ENCODE data around the gene NKIRAS2.

NKIRAS2 gene

DNA sequence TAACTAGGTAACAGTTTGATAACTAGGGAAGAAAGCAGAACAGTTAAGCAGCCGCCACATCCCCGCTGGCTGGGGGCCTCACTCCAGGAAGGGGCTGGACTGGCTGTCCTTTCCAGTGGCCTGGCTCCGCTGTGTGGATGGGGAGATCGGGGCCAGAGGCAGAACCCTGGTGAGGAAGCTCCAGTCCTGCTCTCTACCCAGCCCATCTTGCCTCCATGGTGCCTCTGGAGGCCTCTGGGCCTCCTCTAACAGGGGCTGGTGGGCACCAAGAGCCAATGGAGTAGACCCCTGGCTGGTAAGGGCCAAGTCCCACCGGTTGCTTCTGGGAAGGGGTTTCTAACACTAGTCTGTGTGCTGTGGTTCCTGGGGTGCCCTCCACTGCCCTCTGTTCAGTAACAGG is 45.2 kb upstream of the NKIRAS2 start:
- no peak for DNase-seq (ENCODE audit: low read depth)
- TF ChIP-seq, protein P1, sequence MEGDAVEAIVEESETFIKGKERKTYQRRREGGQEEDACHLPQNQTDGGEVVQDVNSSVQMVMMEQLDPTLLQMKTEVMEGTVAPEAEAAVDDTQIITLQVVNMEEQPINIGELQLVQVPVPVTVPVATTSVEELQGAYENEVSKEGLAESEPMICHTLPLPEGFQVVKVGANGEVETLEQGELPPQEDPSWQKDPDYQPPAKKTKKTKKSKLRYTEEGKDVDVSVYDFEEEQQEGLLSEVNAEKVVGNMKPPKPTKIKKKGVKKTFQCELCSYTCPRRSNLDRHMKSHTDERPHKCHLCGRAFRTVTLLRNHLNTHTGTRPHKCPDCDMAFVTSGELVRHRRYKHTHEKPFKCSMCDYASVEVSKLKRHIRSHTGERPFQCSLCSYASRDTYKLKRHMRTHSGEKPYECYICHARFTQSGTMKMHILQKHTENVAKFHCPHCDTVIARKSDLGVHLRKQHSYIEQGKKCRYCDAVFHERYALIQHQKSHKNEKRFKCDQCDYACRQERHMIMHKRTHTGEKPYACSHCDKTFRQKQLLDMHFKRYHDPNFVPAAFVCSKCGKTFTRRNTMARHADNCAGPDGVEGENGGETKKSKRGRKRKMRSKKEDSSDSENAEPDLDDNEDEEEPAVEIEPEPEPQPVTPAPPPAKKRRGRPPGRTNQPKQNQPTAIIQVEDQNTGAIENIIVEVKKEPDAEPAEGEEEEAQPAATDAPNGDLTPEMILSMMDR (IDR thresholded peaks at IDR 0.05; ENCODE audit: control insufficient read depth, insufficient read depth, low read depth, low read length, missing control alignments): no peak
- H3K4me3 ChIP-seq (ENCODE audit: control insufficient read depth, low read depth, low read length): no peak overlapping the region

DNA sequence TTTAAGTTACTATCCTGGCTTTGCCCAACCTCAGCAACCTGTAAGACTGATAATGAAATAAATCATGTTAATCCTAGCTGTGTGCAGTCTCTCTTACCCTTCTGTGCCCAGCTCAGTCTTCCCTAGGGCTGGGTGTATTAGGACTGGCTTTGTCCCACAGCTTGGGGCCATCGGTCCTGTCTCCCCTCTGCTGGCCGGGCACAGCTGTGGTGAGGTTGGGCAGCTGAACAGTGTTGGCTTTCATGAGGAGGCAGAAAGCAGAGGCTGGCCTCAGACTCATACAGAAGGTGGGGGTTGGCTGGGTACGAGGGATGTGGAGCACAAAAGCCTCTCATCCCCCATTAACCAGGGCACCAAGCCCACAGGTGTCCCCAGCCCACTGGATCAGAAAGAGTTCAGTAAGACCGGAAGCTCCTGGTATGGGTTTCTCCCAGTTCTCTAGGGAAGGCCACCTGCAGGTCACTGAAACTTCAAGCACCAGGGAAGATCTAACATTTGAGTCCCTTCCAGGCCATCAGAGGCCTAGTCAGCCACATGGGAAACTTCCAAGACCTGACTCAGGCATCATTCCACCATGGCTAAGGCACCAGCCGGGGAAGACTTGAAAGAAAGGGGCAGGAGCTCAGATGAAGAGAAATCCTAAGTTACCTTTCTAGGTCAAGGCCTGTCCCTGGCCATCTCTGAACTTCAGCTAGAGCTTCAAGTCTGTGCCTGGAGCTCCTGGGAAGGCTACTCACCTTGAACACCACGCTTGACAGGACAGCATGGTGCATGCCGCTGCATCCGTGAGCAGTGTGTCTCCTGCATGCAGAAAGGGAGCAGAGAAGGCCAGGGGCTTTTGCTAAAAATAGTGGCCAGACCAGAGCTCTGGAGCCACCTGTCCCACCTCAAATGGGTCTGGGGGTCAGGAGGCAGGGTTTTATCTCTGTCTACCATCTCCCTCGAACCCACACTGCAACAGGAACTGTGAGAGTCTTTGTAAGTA is 44.5 kb upstream of the NKIRAS2 start:
- TF ChIP-seq, protein P1 (IDR thresholded peaks at IDR 0.05; ENCODE audit: control insufficient read depth, insufficient read depth, low read depth, low read length, missing control alignments): no peak
- no peak overlapping the region for H3K4me3 ChIP-seq (ENCODE audit: control insufficient read depth, low read depth, low read length)
- DNase-seq (ENCODE audit: low read depth): no peak

DNA sequence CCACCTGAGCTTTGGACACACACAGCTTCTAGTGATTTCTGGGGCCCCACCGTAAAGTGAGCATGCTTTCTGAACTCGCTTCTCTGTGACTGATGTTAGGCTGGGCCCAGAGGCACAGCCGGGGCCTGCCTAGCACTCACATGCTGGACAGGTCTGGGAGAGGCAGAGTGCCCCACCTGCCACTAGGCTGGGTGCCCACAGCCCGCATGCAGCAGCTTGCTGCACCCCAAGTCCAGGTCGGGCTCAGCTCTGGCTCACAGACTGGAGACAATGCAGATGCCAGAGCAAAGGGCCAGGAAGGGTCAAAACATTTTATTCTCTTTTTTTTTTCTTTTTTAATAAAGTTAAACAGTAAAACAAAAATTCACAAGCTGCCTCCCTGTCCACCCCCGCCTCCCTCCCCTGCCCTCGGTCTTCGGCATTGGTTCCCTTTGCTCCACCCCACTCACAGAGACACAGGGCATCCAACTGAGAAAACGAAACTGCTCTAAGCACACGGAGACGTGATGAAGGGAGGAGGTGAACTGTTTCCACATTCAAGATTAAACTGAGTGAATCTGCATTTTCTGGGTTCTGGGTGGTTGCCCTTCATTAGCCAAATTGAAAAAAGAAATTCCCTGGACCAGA is 43.6 kb upstream of the NKIRAS2 start:
- TF ChIP-seq, protein P1 (IDR thresholded peaks at IDR 0.05; ENCODE audit: control insufficient read depth, insufficient read depth, low read depth, low read length, missing control alignments): no peak
- no peak for DNase-seq (ENCODE audit: low read depth)
- H3K4me3 ChIP-seq (ENCODE audit: control insufficient read depth, low read depth, low read length): no peak overlapping the region

DNA sequence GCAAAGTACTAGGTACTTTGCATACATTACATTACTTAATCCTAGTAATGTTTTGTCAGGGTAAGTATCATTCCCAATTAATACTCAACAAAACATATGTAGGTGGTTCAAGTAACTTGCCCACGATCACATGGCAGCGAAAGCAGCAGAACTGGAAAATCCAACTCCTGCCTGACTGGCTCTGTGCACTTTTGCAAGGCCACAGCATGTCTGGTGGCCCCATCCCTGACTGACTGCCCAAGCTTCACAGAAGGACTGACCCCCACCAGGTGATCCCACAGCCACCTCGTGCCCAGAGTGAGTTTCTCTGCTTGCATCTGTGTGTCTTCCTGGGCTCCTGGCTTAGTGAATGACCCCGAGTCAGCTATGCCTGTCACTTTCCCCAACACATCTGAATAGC is 41.9 kb upstream of the NKIRAS2 start:
- TF ChIP-seq, protein P1 (IDR thresholded peaks at IDR 0.05; ENCODE audit: control insufficient read depth, insufficient read depth, low read depth, low read length, missing control alignments): no peak
- no peak overlapping the region for H3K4me3 ChIP-seq (ENCODE audit: control insufficient read depth, low read depth, low read length)
- DNase-seq (ENCODE audit: low read depth): no peak

DNA sequence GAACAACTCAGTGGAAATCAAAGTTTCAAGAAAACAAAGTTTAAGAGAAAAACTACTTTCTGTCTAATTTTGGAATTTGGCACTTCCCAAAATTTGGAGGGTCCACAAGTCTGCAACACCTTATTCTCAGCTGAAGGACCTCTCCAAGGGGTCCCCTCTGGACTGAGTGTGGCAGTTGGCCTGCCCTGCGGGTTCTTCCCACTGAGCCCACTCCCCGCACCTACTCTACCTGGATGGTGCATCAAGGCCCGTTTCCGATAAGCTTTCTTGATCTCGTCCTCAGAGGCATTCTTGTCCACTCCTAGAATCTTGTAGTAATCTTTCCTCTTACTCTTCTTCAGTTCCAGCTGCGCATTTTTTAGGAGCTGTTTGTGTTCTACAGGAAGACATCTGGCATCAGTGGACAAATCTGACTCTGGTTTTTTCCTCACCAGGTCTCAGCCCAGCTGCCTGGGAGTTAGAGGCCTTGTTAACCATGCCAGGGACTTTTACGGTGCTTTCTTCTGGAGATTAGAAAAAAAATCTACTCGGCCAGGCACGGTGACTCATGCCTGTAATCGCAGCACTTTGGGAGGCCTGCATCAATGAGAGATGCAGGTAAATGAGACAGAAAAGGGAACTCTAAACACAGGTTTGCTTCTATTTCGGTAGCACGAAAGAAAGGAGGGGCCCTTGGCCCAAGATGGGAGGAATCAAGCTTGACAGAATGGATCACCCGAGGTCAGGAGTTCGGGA is 37.7 kb upstream of the NKIRAS2 start:
- TF ChIP-seq, protein P1 (IDR thresholded peaks at IDR 0.05; ENCODE audit: control insufficient read depth, insufficient read depth, low read depth, low read length, missing control alignments): no peak
- DNase-seq (ENCODE audit: low read depth): no peak
- H3K4me3 ChIP-seq (ENCODE audit: control insufficient read depth, low read depth, low read length): no peak overlapping the region

DNA sequence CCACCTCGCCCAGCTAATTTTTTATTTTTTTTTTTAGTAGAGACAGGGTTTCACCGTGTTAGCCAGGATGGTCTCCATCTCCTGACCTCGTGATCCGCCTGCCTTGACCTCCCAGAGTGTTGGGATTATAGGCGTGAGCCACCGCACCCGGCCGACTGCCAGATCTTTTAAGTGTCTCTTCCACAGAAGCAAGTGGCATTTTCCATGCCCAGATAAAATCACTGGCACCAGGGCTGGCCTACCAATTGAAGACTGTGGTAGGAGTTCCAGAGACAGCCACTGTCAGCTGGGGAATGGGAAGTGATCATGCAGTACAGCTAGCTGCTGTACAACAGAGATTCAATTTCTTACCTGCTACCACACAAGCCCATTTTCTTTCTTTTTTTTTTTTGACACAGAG is 35.4 kb upstream of the NKIRAS2 start:
- no peak overlapping the region for H3K4me3 ChIP-seq (ENCODE audit: control insufficient read depth, low read depth, low read length)
- no peak for DNase-seq (ENCODE audit: low read depth)
- TF ChIP-seq, protein P1 (IDR thresholded peaks at IDR 0.05; ENCODE audit: control insufficient read depth, insufficient read depth, low read depth, low read length, missing control alignments): no peak
